GM19452 (cell line): ENCODE results near the gene ADRA2A.

Experiments used
- ATAC-seq: cut with Tn5 transposase; IDR thresholded peaks from one replicate; pipeline ENCODE4 v1.9.1; 2021; ENCODE audit not compliant: unreplicated experiment

ADRA2A gene

DNA sequence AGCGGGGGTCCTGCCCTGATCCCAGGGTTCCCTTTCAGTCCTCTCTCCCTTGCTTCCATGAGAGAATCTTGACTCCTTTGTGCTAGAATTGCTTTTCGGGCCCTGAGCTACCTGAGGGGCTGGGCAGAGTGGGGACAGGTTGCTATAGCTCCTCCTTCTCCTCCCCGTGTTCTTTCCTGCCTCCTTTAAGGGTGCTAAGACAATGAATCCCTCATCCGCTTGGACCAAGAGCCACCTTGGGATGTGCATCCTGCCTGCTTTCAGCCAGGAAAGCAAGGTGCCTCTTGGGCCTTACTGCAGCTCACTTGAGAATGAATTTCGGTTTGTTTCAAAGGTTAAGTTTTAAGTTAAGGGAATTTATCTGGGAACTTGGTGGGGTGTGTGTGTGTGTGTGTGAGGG is 53.6 kb downstream of the ADRA2A start:
- no peak for ATAC-seq
